Heart right ventricle (tissue), 16 donors: ENCODE data around the gene ADCY5. TPM values are rescaled to one million over a fixed set of nuclear protein-coding genes. Genes with fewer than 3 reads are reported as not detected.

ENCODE experiments used
- ATAC-seq, 8 donors: fragments of 200-7000 bp; cut with Tn5 transposase; one replicate each; pipeline ENCODE4 v1.9.1; 2020; ENCODE audit warnings: mild to moderate bottlenecking in 8 of 8, moderate library complexity in 8 of 8, moderate number of reproducible peaks in 1 of 8
- DNase-seq, 2 donors: peaks; one replicate each; pipeline ENCODE4 v3.0.0-alpha.2; 2020
- H3K27ac ChIP-seq, 10 donors: fragments of 200-600 bp; sonication (generic) in 2 of 10; one replicate each; pipeline versions ENCODE4 v1.5.0 to v1.8.0; 2020 to 2022; ENCODE audit warnings: mild to moderate bottlenecking in 3 of 10
- H3K27me3 ChIP-seq, 7 donors: fragments of 200-600 bp; one replicate each; pipeline ENCODE4 v1.8.0; 2021 to 2022; ENCODE audit warnings: mild to moderate bottlenecking in 2 of 7
- H3K36me3 ChIP-seq, 9 donors: fragments of 200-600 bp; sonication (generic) in 1 of 9; one replicate each; pipeline versions ENCODE4 v1.5.0 to v1.8.0; 2020 to 2022; ENCODE audit warnings: mild to moderate bottlenecking in 2 of 9
- H3K4me1 ChIP-seq, 9 donors: fragments of 200-600 bp; sonication (generic) in 1 of 9; one replicate each; pipeline versions ENCODE4 v1.5.0 to v1.8.0; 2020 to 2022; ENCODE audit warnings: mild to moderate bottlenecking in 4 of 9
- H3K4me3 ChIP-seq, 10 donors: fragments of 200-600 bp; sonication (generic) in 2 of 10; one replicate each; pipeline versions ENCODE4 v1.5.0 to v1.8.0; 2020 to 2022; ENCODE audit warnings: mild to moderate bottlenecking in 7 of 10, moderate library complexity in 2 of 10
- H3K9me3 ChIP-seq, 11 donors: fragments of 200-600 bp in 10 of 11; sonication (generic) in 2 of 11; one replicate each; pipeline versions ENCODE4 v1.5.0 to v1.8.0; 2013 to 2022; ENCODE audit warnings: mild to moderate bottlenecking in 2 of 11, control low read depth in 1 of 11, moderate library complexity in 1 of 11
- WGBS, 2 donors: extraction: QIAGEN DNeasy Blood & Tissue Kit; methylation state at CpG; one replicate each; pipeline ENCODE4 v1.1.7; 2013; ENCODE audit warnings: inconsistent platforms in 1 of 2; 5-methylcytosine and 5-hydroxymethylcytosine counted together
- intact Hi-C, 10 donors: fragments of 100-400 bp; cut with DNase I; formaldehyde crosslinking; loops; one replicate each; pipeline versions ENCODE4 v1.11.1 to v1.14.2; 2022
- polyA plus RNA-seq, 2 donors: library from polyadenylated mRNA; stranded (reverse); fragments of 200-250 nt; gene quantifications; one replicate each; pipeline ENCODE4 v1.2.3, GENCODE V29; 2013
- total RNA-seq, 10 donors: library from RNA; stranded (reverse); fragmentation: NEBNext Ultra II Directional in 3 of 10; extraction: Animal tissue kit (Norgen Biotek cat#: 25700) in 3 of 10; gene quantifications; one replicate each; pipeline versions ENCODE4 v1.2.1 to v1.2.4, GENCODE V29; 2021 to 2023
- TF ChIP-seq, protein P1 (sequence below), 9 donors: fragments of 200-600 bp; sonication (generic) in 2 of 9; IDR thresholded peaks; one replicate each; pipeline versions ENCODE4 v1.5.0 to v1.8.0; 2021 to 2022; ENCODE audit warnings: antibody characterized with exemption in 9 of 9, mild to moderate bottlenecking in 5 of 9, moderate library complexity in 1 of 9
- donor health status: Arrhythmogenic right ventricular cardiomyopathy.
- donor health status: ischemic (EF 13 %, LVEDD 7.1; RV severe dilation, severe dysfunction).
- donor health status: healthy with polysubstance abuse.
- donor health status: DM: no; HTN: yes; CAD: no.
- donor health status: DM: no; HTN: no; CAD: no.
- donor health status: ischemic (EF 25% LVEDD 6.9; RV normal size, moderate dysfunction).
- donor health status: ischemic (EF 25% LVEDD 5.7; RV mildly dilated, moderate dysfunction).
- donor health status: healthy.
- donor health status: DM: yes; HTN: yes; CAD: no.
- donor health status: Ischemic cardiomyopathy.
- donor health status: ischemic (EF 35%, LVEDD 5.7; RV mildly dilated, moderate dysfunction).
- donor health status: nonischemic (EF 11% LVEDD 7.7; RV severe dilation, severe dysfunction).
- donor health status: DM: yes; HTN: yes; CAD: no.
- donor health status: PGD.
- donor health status: ischemic (EF 29% LVEDD 5.4; RV normal size, mild dysfunction).
- donor health status: nonischemic (EF 23%, LVEDD 6.1; RV moderate dilation, normal function).

The ADCY5 gene
- total and polyA plus RNA-seq, 12 donors, result 37.2 to 245 (median 198) TPM

DNA sequence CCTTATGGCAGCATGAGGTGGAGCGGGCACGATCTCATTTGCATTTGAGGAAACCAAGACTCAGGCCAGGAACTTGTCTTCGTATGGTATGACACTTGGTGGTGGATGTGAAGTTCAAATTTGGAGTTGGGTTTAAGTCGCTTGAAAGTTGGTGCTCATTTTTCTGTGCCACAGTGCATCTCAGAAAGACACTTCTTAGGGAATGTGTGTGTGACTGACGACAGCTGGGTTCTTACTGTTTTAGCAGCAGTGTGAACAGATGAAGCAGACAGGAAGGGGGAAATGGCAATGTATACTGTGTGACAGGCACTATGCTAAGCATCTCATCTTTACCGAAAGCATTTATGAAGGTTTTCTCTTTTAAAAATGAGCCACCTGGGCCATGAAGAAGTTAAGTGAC, 171.8 kb downstream of the ADCY5 start:
- intact Hi-C loops, result no loop called here
- Histone ChIP-seq H3K4me3 (no peak overlapping the region), H3K4me1 (peaks cover 0 to 15% (median 4%) of the 10 kb centered on the region in 9 donors), H3K36me3 (peaks cover 0 to 21% (median 0%) of the 10 kb centered on the region in 9 donors), H3K27ac (no peak overlapping the region), H3K9me3 (no peaks in the 10 kb centered on the region), H3K27me3 (no peaks in the 10 kb centered on the region)
- ATAC-seq (no peak), DNase-seq (no peak)
- 72 to 75% methylated on average over 6 of the region's 6 CpGs for WGBS, 2 donors
- TF ChIP-seq, protein P1, sequence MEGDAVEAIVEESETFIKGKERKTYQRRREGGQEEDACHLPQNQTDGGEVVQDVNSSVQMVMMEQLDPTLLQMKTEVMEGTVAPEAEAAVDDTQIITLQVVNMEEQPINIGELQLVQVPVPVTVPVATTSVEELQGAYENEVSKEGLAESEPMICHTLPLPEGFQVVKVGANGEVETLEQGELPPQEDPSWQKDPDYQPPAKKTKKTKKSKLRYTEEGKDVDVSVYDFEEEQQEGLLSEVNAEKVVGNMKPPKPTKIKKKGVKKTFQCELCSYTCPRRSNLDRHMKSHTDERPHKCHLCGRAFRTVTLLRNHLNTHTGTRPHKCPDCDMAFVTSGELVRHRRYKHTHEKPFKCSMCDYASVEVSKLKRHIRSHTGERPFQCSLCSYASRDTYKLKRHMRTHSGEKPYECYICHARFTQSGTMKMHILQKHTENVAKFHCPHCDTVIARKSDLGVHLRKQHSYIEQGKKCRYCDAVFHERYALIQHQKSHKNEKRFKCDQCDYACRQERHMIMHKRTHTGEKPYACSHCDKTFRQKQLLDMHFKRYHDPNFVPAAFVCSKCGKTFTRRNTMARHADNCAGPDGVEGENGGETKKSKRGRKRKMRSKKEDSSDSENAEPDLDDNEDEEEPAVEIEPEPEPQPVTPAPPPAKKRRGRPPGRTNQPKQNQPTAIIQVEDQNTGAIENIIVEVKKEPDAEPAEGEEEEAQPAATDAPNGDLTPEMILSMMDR (IDR thresholded peaks at IDR 0.05), result no peak

DNA sequence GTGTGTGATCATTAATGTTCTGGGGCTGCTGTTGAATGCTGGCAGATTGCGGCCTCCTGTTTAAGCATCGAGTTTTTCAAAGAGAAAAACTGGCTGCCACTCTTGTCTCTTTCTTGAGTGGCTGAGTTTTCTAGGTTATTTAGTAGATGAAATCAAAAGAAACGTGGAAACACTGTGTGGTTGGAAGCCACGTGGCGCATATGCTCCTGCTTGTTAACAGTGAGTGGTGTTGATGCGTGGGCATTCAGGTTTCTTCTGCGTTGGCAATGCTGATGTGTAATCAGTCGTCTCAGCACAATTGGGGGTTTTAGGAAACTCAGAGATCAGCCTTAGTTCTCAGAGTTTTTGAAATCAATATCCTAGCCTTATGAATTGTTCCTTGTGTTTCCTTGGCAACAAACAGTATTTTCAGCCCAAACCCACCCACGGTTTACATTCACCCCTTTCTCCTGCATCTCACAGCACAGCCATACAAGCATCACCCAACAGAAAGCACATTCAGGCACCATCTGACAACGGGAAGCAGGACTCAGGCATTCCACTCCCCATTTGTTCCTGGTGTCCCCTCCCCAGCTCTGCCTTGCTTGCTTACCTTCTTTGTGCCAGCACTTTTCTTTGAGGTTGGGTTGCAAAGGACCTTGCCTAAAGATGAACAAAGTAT, 172.4 kb downstream of the ADCY5 start:
- TF ChIP-seq, protein P1 (IDR thresholded peaks at IDR 0.05), result no peak
- Histone ChIP-seq H3K4me3 (no peak overlapping the region), H3K27ac (no peak overlapping the region), H3K36me3 (peaks cover 0 to 18% (median 0%) of the 10 kb centered on the region in 9 donors), H3K27me3 (no peaks in the 10 kb centered on the region), H3K9me3 (no peaks in the 10 kb centered on the region), H3K4me1 (peaks cover 0 to 22% (median 6%) of the 10 kb centered on the region in 9 donors)
- intact Hi-C loops, result no loop called here
- no peak for DNase-seq
- 74 to 77% methylated on average over 10 of the region's 10 CpGs for WGBS, 2 donors
- ATAC-seq, result no peak

DNA sequence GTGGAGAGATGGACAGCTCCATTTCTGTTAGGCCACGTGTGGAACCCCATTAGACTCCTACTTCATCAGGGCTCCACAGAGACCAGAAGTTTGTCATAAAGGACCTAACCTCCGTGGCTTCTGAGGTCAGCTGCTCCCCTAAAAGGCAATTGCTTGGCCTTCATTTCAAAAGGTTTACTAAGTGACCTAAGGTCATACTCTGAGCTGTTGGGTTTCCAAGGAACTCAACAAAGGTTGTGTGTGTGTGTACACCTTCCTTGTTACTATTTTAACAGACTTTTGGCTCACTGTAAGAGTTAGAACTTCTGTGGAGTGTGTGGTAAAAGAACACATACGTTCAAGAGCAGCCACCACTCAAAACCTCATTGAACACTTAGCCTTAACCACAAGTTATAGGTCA, 173.2 kb downstream of the ADCY5 start:
- TF ChIP-seq, protein P1 (IDR thresholded peaks at IDR 0.05), result no peak
- ATAC-seq (no peak), DNase-seq (no peak)
- Histone ChIP-seq H3K27ac (no peak overlapping the region), H3K36me3 (peaks cover 0 to 19% (median 0%) of the 10 kb centered on the region in 9 donors), H3K9me3 (no peaks in the 10 kb centered on the region), H3K4me1 (peaks cover 0 to 28% (median 11%) of the 10 kb centered on the region in 9 donors), H3K4me3 (no peak overlapping the region), H3K27me3 (no peaks in the 10 kb centered on the region)
- intact Hi-C loops, result no loop called here
- 71 to 74% methylated on average over 3 of the region's 3 CpGs for WGBS, 2 donors

DNA sequence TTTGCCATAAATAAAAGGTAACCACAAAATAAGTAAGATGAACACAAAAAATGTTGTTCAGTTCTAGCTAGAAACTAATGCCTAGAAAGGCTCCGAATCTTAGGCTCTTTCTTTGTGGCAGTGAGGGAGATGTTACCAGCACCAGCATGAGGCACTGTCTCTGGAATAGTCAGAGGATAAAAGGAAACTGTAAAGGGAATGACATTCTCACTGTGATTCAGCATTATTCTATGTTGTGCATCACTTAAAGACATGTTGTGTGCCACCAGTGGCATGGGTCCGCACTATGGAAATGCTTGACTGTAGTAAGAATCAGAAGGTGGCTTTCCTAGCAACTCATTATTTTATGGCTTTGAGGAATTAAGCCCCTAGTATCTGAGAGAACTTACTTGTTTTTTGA, 176.3 kb downstream of the ADCY5 start:
- TF ChIP-seq, protein P1 (IDR thresholded peaks at IDR 0.05), result no peak
- peaks cover 0 to 36% (median 11%) of the 10 kb centered on the region in 9 donors for H3K4me1 ChIP-seq
- no peaks in the 10 kb centered on the region for H3K9me3 ChIP-seq
- 97% methylated on average over 2 of the region's 2 CpGs for WGBS, 2 donors
- ATAC-seq (no peak), DNase-seq (no peak)
- peaks cover 0 to 19% (median 0%) of the 10 kb centered on the region in 9 donors for H3K36me3 ChIP-seq
- H3K27ac ChIP-seq, result peak overlapping the region in 1 of 10 donors; percentile 0
- H3K27me3 ChIP-seq, result no peaks in the 10 kb centered on the region
- H3K4me3 ChIP-seq, result no peak overlapping the region
- intact Hi-C loops, result no loop called here
